Measurements from ENCODE around the gene NCF2. TPM values are rescaled to one million over a fixed set of nuclear protein-coding genes. Genes with fewer than 3 reads are reported as not detected.

The NCF2 gene
- total and polyA plus RNA-seq, 2 donors (not counting 3 experiments of a cell fraction or from before 2014, with no cell fraction given) = 0.03 TPM; not detected in 1

GRCh38 chr1:183516725-183517124 is 73.5 kb downstream of the NCF2 start:
- Histone ChIP-seq H2AFZ (ENCODE audit: low read depth, low read length) (no peak overlapping the region), H3K4me1 (ENCODE audit: control insufficient read depth, extremely low read depth, insufficient read depth, low read length) (peaks cover 39% of the 10 kb centered on the region), H3K9ac (replicated peaks; ENCODE audit: extremely low read depth, insufficient read depth, low read length) (no peak overlapping the region), H3K79me2 (ENCODE audit: control insufficient read depth, insufficient read depth, low read length) (peaks cover 10% of the 10 kb centered on the region), H3K9me3 (replicated peaks; ENCODE audit: control insufficient read depth, insufficient read depth, low read length) (no peaks in the 10 kb centered on the region), H3K4me2 (ENCODE audit: insufficient read depth, low read length) (no peak overlapping the region), H3K4me3 (replicated peaks in 1 of 3; ENCODE audit: insufficient read depth in 1 of 3, low read depth in 1 of 3, low read length in 3 of 3) (no peak overlapping the region), H3K27ac (ENCODE audit: insufficient read depth, low read depth, low read length) (no peak overlapping the region), H3K27me3 (ENCODE audit: control insufficient read depth in 2 of 2, insufficient read depth in 2 of 2, low read length in 2 of 2) (no peaks in the 10 kb centered on the region), H3K36me3 (ENCODE audit: control insufficient read depth in 2 of 2, extremely low read depth in 1 of 2, insufficient read depth in 2 of 2, low read length in 2 of 2) (peaks cover 0 to 5% of the 10 kb centered on the region in 2 experiments), H3K9me1 (replicated peaks; ENCODE audit: control insufficient read depth, extremely low read depth, insufficient read depth, low read length) (no peaks in the 10 kb centered on the region), H4K20me1 (replicated peaks; ENCODE audit: control insufficient read depth, extremely low read depth, insufficient read depth, low read length) (peaks cover 2% of the 10 kb centered on the region)
- dilution Hi-C loops (cut with MboI; ENCODE audit: extremely low pct_ligation_motif_present, low sequenced_read_pairs) (no loop called here), intact Hi-C loops (cut with micrococcal nuclease) (loop anchor here (1.0 kb wide), 1 partner anchor 8 kb away; no protein-coding TSS in a partner anchor)
- no TSS peak for BruUV-seq (replicated peaks)
- FAIRE-seq (no peak), DNase-seq (ENCODE audit: low read depth, low spot score) (no peak)
- TF ChIP-seq CTCF (IDR thresholded peaks at IDR 0.05; ENCODE audit: extremely low read depth in 1 of 2, insufficient read depth in 1 of 2, low read depth in 1 of 2, low read length in 2 of 2) (no peak), GATA2 (IDR thresholded peaks at IDR 0.05; ENCODE audit: insufficient read depth, insufficient read length, low read depth, low read length) (no peak), MYC (IDR thresholded peaks at IDR 0.05; ENCODE audit: low read depth, low read length) (no peak), POLR2A (IDR thresholded peaks at IDR 0.05; ENCODE audit: low read depth, low read length) (no peak), POLR2AphosphoS5 (IDR thresholded peaks at IDR 0.05; ENCODE audit: insufficient read depth, low read depth, low read length) (no peak), EZH2 (IDR thresholded peaks at IDR 0.05; ENCODE audit: borderline replicate concordance, low read depth, low read length, severe bottlenecking) (no peak), JUN (IDR thresholded peaks at IDR 0.05; ENCODE audit: borderline replicate concordance, insufficient read depth, insufficient read length, low read depth) (no peak), FOS (IDR thresholded peaks at IDR 0.05; ENCODE audit: borderline replicate concordance, insufficient read depth, low read length) (no peak)
- TF ChIP-seq, protein P1, sequence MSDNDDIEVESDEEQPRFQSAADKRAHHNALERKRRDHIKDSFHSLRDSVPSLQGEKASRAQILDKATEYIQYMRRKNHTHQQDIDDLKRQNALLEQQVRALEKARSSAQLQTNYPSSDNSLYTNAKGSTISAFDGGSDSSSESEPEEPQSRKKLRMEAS (IDR thresholded peaks at IDR 0.05; ENCODE audit: insufficient read depth, insufficient read length) = no peak
- CTCF ChIA-PET = no interaction called here
- POLR2A ChIA-PET = no interaction called here

Measured in endothelial cell of umbilical vein (primary cell).